ENCODE measurements around the gene SLC27A1.

- TF ChIP-seq CTCF (IDR thresholded peaks at IDR 0.05; ENCODE audit: low read length) = no peak
- TF ChIP-seq EZH2phosphoT487 (IDR thresholded peaks at IDR 0.05; ENCODE audit: low read length) = no peak
Observed at GRCh38 chr19:17541184-17541759, 70.9 kb downstream of the SLC27A1 start.

Measured in MM.1S (cell line).